Progenitor cell of endocrine pancreas (in vitro differentiated cells): ENCODE data around the gene SCRT2. TPM values are rescaled to one million over a fixed set of nuclear protein-coding genes. Genes with fewer than 3 reads are reported as not detected.

Experiments
- DNase-seq: peaks from one replicate; pipeline ENCODE4 v3.0.0; 2021; ENCODE audit warnings: low spot score; ENCODE audit not compliant: unreplicated experiment
- H3K27ac Mint-ChIP-seq: 2 replicates; pipeline ENCODE4 v1.8.0; 2021; ENCODE audit warnings: mild to moderate bottlenecking, moderate library complexity, mixed read lengths
- H3K27me3 Mint-ChIP-seq: 2 replicates; pipeline ENCODE4 v1.8.0; 2021; ENCODE audit warnings: mixed read lengths
- H3K36me3 Mint-ChIP-seq: 2 replicates; pipeline ENCODE4 v1.8.0; 2022; ENCODE audit warnings: mixed read lengths; ENCODE audit not compliant: insufficient read depth
- H3K4me1 Mint-ChIP-seq: 2 replicates; pipeline ENCODE4 v1.8.0; 2021; ENCODE audit warnings: low read depth, mixed read lengths
- H3K4me3 Mint-ChIP-seq: 2 replicates; pipeline ENCODE4 v1.8.0; 2021; ENCODE audit warnings: low read depth, mild to moderate bottlenecking, moderate library complexity, mixed read lengths
- H3K9me3 Mint-ChIP-seq: 2 replicates; pipeline ENCODE4 v1.8.0; 2021; ENCODE audit warnings: low read depth, mixed read lengths
- total RNA-seq: library from RNA; stranded (reverse); gene quantifications from 2 replicates; pipeline ENCODE4 v1.2.1, GENCODE V29; 2021
- TF ChIP-seq, protein P1 (sequence below): fragments of 200-600 bp; sonication (generic); IDR thresholded peaks from one replicate; pipeline ENCODE4 v1.5.0; 2021; ENCODE audit warnings: antibody characterized with exemption, mild to moderate bottlenecking; ENCODE audit not compliant: unreplicated experiment

Gene SCRT2
- total RNA-seq, 1 donor from 2014 or later, result not detected

DNA sequence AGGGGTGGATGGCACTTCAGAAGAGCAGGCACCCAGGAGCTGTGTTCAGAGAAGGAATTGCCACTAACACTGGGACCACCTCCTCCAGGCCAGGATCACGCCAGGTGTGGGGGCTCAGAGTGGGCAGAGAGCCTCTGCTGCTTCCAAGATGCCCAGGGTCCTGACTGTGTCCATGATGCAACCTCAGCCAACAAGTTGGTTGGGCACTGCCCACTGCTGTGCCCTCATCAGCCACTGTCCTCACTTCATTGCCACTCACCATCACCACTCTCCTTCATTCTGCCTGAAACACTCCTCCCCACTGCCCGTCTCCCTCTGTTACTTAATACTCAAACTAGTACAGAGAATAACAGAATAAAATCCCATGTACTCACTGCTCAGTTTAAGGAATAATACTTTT lies 49.0 kb downstream of the SCRT2 start:
- Mint-ChIP-seq H3K36me3 (no peaks in the 10 kb centered on the region), H3K27ac (no peak overlapping the region), H3K9me3 (no peaks in the 10 kb centered on the region), H3K4me1 (no peaks in the 10 kb centered on the region), H3K4me3 (no peak overlapping the region), H3K27me3 (peaks cover 37% of the 10 kb centered on the region)
- no peak for DNase-seq
- TF ChIP-seq, protein P1, sequence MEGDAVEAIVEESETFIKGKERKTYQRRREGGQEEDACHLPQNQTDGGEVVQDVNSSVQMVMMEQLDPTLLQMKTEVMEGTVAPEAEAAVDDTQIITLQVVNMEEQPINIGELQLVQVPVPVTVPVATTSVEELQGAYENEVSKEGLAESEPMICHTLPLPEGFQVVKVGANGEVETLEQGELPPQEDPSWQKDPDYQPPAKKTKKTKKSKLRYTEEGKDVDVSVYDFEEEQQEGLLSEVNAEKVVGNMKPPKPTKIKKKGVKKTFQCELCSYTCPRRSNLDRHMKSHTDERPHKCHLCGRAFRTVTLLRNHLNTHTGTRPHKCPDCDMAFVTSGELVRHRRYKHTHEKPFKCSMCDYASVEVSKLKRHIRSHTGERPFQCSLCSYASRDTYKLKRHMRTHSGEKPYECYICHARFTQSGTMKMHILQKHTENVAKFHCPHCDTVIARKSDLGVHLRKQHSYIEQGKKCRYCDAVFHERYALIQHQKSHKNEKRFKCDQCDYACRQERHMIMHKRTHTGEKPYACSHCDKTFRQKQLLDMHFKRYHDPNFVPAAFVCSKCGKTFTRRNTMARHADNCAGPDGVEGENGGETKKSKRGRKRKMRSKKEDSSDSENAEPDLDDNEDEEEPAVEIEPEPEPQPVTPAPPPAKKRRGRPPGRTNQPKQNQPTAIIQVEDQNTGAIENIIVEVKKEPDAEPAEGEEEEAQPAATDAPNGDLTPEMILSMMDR, result no peak

DNA sequence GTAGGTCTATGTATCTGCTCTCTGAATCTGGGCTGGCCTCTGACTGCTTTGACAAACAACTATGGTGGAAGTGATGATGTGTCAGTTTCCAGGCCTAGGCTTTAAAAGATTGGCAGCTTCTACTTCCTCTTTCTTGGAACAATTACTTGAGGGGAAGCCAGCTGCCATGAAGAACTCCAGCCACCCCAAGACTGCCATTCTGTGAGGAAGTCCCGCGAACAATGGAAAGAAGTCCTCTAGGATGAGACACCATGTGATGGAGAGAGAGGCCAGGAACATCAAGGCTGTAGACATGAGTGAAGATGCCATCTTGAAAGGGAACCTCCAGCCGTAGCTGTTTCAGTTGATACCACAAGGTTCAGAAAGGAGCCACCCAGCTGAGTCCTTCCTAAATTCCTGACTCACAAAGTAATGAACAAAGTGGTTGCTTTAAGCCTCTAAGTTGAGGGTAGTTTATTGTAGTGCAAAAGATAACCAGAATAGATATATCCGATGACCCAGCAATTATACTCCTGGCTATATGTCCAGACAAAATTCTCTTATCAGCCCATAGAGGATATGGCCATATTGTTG lies 50.2 kb downstream of the SCRT2 start:
- no peaks in the 10 kb centered on the region for H3K36me3 Mint-ChIP-seq
- H3K4me3 Mint-ChIP-seq, result no peak overlapping the region
- H3K27ac Mint-ChIP-seq, result no peak overlapping the region
- TF ChIP-seq, protein P1, result no peak
- H3K4me1 Mint-ChIP-seq, result no peaks in the 10 kb centered on the region
- no peak for DNase-seq
- H3K9me3 Mint-ChIP-seq, result no peaks in the 10 kb centered on the region
- peaks cover 46% of the 10 kb centered on the region for H3K27me3 Mint-ChIP-seq

DNA sequence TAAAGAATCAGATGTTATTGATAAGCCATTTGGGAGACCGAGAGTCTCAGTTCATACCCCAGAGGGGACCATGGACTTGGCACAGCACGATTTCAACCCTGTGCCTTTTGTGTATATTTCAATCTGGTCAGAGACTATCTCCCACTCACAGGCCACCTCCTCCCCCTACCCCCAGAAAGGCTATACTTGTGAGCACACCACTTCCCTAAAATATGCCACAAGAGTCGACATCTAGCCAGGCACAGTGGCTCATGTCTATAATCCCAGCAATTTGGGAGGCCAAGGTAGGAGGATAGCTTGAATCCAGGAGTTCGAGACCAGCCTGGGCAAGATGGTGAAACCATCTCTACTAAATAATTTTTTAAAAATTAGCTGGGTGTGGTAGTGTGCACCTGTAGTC lies 51.9 kb downstream of the SCRT2 start:
- H3K27me3 Mint-ChIP-seq, result peaks cover 56% of the 10 kb centered on the region
- H3K4me3 Mint-ChIP-seq, result no peak overlapping the region
- H3K9me3 Mint-ChIP-seq, result no peaks in the 10 kb centered on the region
- H3K36me3 Mint-ChIP-seq, result no peaks in the 10 kb centered on the region
- H3K4me1 Mint-ChIP-seq, result no peaks in the 10 kb centered on the region
- TF ChIP-seq, protein P1, result no peak
- no peak for DNase-seq
- no peak overlapping the region for H3K27ac Mint-ChIP-seq

DNA sequence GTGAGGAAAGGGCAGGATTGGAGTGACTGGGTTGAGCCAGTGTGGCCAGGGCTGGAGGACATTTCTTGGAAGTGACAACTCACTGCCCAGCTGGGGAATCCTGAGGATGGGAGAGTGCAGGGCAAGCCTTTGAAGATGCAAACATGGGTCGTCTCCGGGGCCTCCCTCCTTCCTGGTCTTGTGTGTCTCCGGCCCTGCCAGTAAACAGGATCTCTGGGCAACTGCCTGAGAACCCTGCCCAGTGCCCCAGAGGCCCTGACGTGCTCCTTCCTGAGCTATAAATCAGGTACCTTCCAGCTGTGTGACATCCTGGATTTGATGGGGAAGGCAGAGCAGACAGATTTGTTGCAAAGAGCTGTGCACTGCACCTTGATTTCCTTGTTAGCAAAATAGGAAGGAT lies 52.6 kb downstream of the SCRT2 start:
- Mint-ChIP-seq H3K9me3 (peaks cover 2% of the 10 kb centered on the region), H3K27me3 (peaks cover 49% of the 10 kb centered on the region), H3K36me3 (peaks cover under 1% of the 10 kb centered on the region), H3K27ac (no peak overlapping the region), H3K4me3 (no peak overlapping the region), H3K4me1 (no peaks in the 10 kb centered on the region)
- DNase-seq, result no peak
- TF ChIP-seq, protein P1, result no peak

DNA sequence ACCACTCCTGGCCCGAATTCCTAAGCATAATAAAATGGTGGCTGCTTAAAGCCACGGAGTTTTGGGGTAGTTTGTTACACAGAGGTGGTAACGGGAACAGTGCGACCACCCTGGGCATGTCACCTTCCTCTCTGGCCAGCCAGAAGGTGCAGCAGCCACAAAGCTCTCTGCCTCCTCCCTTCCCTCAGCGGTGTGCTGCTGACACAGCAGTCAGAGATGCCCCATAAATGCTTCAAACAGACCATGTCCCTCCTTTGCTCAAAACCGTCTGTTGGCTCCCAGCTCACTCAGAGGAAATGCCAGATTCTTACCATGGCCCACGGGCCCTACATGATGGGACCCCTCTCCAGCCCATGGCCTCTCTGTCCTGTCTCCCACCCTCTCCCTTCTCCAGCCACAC lies 53.4 kb downstream of the SCRT2 start:
- no peak overlapping the region for H3K4me3 Mint-ChIP-seq
- H3K4me1 Mint-ChIP-seq, result no peaks in the 10 kb centered on the region
- DNase-seq, result no peak
- H3K27ac Mint-ChIP-seq, result no peak overlapping the region
- H3K9me3 Mint-ChIP-seq, result peaks cover 9% of the 10 kb centered on the region
- peaks cover 3% of the 10 kb centered on the region for H3K36me3 Mint-ChIP-seq
- H3K27me3 Mint-ChIP-seq, result peaks cover 45% of the 10 kb centered on the region
- TF ChIP-seq, protein P1, result no peak
